HL-60/S4 treated with phorbol 12-myristate 13-acetate at 8.2 ng/mL for 4 days and 3 days (cell line): ENCODE measurements around the gene VANGL1.
"Not testable (repeated sequence)": the region's sequence is repeated elsewhere in the genome, so short reads cannot be mapped to it uniquely, and the experiment has no call there.

Experiments
- in situ Hi-C: fragments of 300-500 bp; cut with MboI; formaldehyde crosslinking; loops from 2 replicates; pipeline ENCODE4 v1.15.0; 2022; ENCODE audit warnings: low sequenced_read_pairs

VANGL1 gene

GRCh38 chr1:115641762-115642167 lies at the start of gene VANGL1:
Gene VANGL1, plus strand, starts transcription at chr1:115641970. Its CDS starts 9,444 bp downstream, at chr1:115651414.
- in situ Hi-C loops: no loop called here

- in situ Hi-C loops: loop anchor here (25.0 kb wide), 1 partner anchor 455 kb away; no protein-coding TSS in a partner anchor
These were observed 49.5 kb upstream of the VANGL1 start for GRCh38 chr1:115592264-115592663.

- in situ Hi-C loops: loop anchor here (25.0 kb wide), 1 partner anchor 456 kb away; no protein-coding TSS in a partner anchor
These were observed 48.2 kb upstream of the VANGL1 start for GRCh38 chr1:115593365-115594259.

GRCh38 chr1:115594600-115594999 lies 47.2 kb upstream of the VANGL1 start:
- in situ Hi-C loops: loop anchor here (25.0 kb wide), 1 partner anchor 457 kb away; no protein-coding TSS in a partner anchor

GRCh38 chr1:115595279-115596079 lies 46.3 kb upstream of the VANGL1 start:
- in situ Hi-C loops: loop anchor here (25.0 kb wide), 1 partner anchor 458 kb away; no protein-coding TSS in a partner anchor

- in situ Hi-C loops: loop anchor here (25.0 kb wide), 1 partner anchor 459 kb away; no protein-coding TSS in a partner anchor
These were observed 45.5 kb upstream of the VANGL1 start for GRCh38 chr1:115596080-115596780.

- in situ Hi-C loops: no loop called here
These were observed 37.3 kb upstream of the VANGL1 start for GRCh38 chr1:115604508-115604907.

- in situ Hi-C loops: no loop called here
These were observed 35.5 kb upstream of the VANGL1 start for GRCh38 chr1:115606305-115606704.

- in situ Hi-C loops: no loop called here
These were observed 32.7 kb upstream of the VANGL1 start for GRCh38 chr1:115609021-115609420.

- in situ Hi-C loops: no loop called here
These were observed 28.0 kb upstream of the VANGL1 start for GRCh38 chr1:115613767-115614166.

GRCh38 chr1:115620453-115620852 lies 21.3 kb upstream of the VANGL1 start:
- in situ Hi-C loops: no loop called here

- in situ Hi-C loops: no loop called here
These were observed 20.8 kb upstream of the VANGL1 start for GRCh38 chr1:115620950-115621349.

GRCh38 chr1:115624859-115625258 lies 16.9 kb upstream of the VANGL1 start:
- in situ Hi-C loops: no loop called here

GRCh38 chr1:115630342-115630741 lies 11.4 kb upstream of the VANGL1 start:
- in situ Hi-C loops: no loop called here

- in situ Hi-C loops: no loop called here
These were observed 9.3 kb upstream of the VANGL1 start for GRCh38 chr1:115632251-115633026.

- in situ Hi-C loops: not testable (repeated sequence)
These were observed 8.2 kb upstream of the VANGL1 start for GRCh38 chr1:115633606-115634005.

GRCh38 chr1:115637247-115637646 lies 4.5 kb upstream of the VANGL1 start:
- in situ Hi-C loops: not testable (repeated sequence)

GRCh38 chr1:115640384-115640783 lies 1.4 kb upstream of the VANGL1 start:
- in situ Hi-C loops: no loop called here

GRCh38 chr1:115642168-115643072 lies 650 bp downstream of the VANGL1 start:
- in situ Hi-C loops: no loop called here
